Natural killer cell (primary cell): ENCODE data around the gene NOTUM. TPM values are rescaled to one million over a fixed set of nuclear protein-coding genes. Genes with fewer than 3 reads are reported as not detected.

Experiments
- ATAC-seq, 3 donors: fragments of 150-1000 bp in 2 of 3; fragments of 200-7000 bp in 1 of 3; cut with Tn5 transposase; 1 replicate in 1 of 3; 2 replicates in 2 of 3; pipeline ENCODE4 v1.10.0; 2021; ENCODE audit warnings: mild to moderate bottlenecking in 2 of 3, moderate library complexity in 2 of 3
- DNase-seq, 2 donors: peaks; one replicate each; pipeline versions ENCODE4 v3.0.0 to v3.0.0-alpha.2; 2013 to 2021; ENCODE audit warnings: mixed read lengths in 1 of 2
- H3K27ac ChIP-seq: one replicate; pipeline ENCODE4 v1.5.1; 2013; ENCODE audit warnings: mild to moderate bottlenecking, low read length
- H3K27me3 ChIP-seq: one replicate; pipeline ENCODE4 v1.6.1; 2013; ENCODE audit warnings: low read length; ENCODE audit not compliant: control insufficient read depth, insufficient read depth
- H3K36me3 ChIP-seq: one replicate; pipeline ENCODE4 v1.6.1; 2013; ENCODE audit warnings: low read length; ENCODE audit not compliant: control insufficient read depth, insufficient read depth
- H3K4me1 ChIP-seq: one replicate; pipeline ENCODE4 v1.6.1; 2013; ENCODE audit warnings: low read length; ENCODE audit not compliant: control insufficient read depth, insufficient read depth
- H3K4me3 ChIP-seq: one replicate; pipeline ENCODE4 v1.5.1; 2013; ENCODE audit warnings: low read length
- H3K9me3 ChIP-seq: one replicate; pipeline ENCODE4 v1.6.1; 2013; ENCODE audit warnings: low read length; ENCODE audit not compliant: control insufficient read depth, insufficient read depth
- H3K27ac Mint-ChIP-seq, 2 donors: one replicate each; pipeline ENCODE4 v1.8.0; 2022; ENCODE audit warnings: mild to moderate bottlenecking in 2 of 2, mixed read lengths in 2 of 2, moderate library complexity in 1 of 2
- H3K27me3 Mint-ChIP-seq, 2 donors: one replicate each; pipeline ENCODE4 v1.8.0; 2022; ENCODE audit warnings: low read depth in 2 of 2, mixed read lengths in 2 of 2
- H3K36me3 Mint-ChIP-seq: one replicate; pipeline ENCODE4 v1.8.0; 2022; ENCODE audit warnings: mixed read lengths
- H3K4me1 Mint-ChIP-seq, 2 donors: one replicate each; pipeline ENCODE4 v1.8.0; 2022; ENCODE audit warnings: mixed read lengths in 2 of 2
- H3K4me3 Mint-ChIP-seq: one replicate; pipeline ENCODE4 v1.8.0; 2022; ENCODE audit warnings: mild to moderate bottlenecking, moderate library complexity, mixed read lengths
- H3K9me3 Mint-ChIP-seq, 2 donors: one replicate each; pipeline ENCODE4 v1.8.0; 2022; ENCODE audit warnings: mixed read lengths in 2 of 2
- WGBS: methylation state at CpG from one replicate; pipeline ENCODE4 v1.1.7; 2013; ENCODE audit warnings: missing lambda C conversion rate; ENCODE audit not compliant: insufficient coverage; 5-methylcytosine and 5-hydroxymethylcytosine counted together
- intact Hi-C: fragments of 100-400 bp; cut with micrococcal nuclease; formaldehyde crosslinking; loops from one replicate; pipeline ENCODE4 v1.14.2; 2022
- total RNA-seq, 4 donors: library from RNA; stranded (reverse); fragments of 120-200 nt in 1 of 4; gene quantifications; one replicate each; pipeline versions ENCODE4 v1.2.3 to v1.2.4, GENCODE V29; 2013 to 2022
- TF ChIP-seq, protein P1 (sequence below): fragments of 200-600 bp; IDR thresholded peaks from one replicate; pipeline ENCODE4 v1.8.0; 2022; ENCODE audit warnings: antibody characterized with exemption

NOTUM gene
- total RNA-seq, 3 donors from 2014 or later (not counting 1 experiment from before 2014, with no cell fraction given), result not detected

DNA sequence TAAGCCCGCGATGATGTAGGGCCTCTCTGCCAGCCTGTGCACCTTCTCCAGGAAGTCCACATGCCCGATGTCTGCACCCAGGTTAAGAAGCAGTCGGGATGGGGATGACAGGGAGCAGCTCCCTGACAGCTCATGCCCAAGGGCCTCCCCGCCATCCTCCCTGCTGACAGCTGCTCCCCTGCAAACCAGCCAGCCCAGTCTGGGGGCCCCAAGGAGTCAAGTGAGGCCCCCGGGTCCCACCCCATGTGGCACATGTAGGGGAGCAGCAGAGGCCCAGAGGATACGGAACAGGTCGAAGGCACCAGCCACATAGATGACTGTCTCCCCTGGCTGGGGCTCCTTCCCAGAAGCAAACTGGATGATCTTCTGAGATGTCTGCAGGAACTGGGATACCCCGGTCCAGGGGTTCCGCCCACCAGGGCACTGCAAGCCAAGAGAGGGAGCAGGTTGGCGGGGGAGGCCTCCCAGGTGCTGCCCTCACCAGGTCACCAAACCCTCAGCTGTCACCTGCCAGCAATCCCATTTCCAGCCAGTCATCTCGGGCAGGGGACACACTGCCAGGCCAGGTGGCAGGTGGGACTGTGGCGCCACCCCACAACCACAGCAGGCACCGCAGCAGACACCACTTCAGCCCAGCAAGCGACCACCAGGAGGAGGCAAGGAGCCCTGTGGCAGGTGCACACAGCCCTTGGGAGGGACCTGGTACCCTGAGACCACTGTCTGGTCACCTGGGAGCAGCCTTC is 54.3 kb downstream of the NOTUM start:
- no peak overlapping the region for H3K27ac ChIP-seq
- H3K27me3 ChIP-seq, result peaks cover 5% of the 10 kb centered on the region
- H3K4me3 ChIP-seq, result no peak overlapping the region
- ATAC-seq (no peak), DNase-seq (no peak)
- Mint-ChIP-seq H3K9me3 (no peaks in the 10 kb centered on the region), H3K27ac (no peak overlapping the region), H3K4me3 (no peak overlapping the region), H3K4me1 (peaks cover 0 to 12% of the 10 kb centered on the region in 2 donors), H3K36me3 (no peaks in the 10 kb centered on the region), H3K27me3 (no peaks in the 10 kb centered on the region)
- H3K4me1 ChIP-seq, result peaks cover 17% of the 10 kb centered on the region
- intact Hi-C loops, result no loop called here
- no peaks in the 10 kb centered on the region for H3K9me3 ChIP-seq
- TF ChIP-seq, protein P1, sequence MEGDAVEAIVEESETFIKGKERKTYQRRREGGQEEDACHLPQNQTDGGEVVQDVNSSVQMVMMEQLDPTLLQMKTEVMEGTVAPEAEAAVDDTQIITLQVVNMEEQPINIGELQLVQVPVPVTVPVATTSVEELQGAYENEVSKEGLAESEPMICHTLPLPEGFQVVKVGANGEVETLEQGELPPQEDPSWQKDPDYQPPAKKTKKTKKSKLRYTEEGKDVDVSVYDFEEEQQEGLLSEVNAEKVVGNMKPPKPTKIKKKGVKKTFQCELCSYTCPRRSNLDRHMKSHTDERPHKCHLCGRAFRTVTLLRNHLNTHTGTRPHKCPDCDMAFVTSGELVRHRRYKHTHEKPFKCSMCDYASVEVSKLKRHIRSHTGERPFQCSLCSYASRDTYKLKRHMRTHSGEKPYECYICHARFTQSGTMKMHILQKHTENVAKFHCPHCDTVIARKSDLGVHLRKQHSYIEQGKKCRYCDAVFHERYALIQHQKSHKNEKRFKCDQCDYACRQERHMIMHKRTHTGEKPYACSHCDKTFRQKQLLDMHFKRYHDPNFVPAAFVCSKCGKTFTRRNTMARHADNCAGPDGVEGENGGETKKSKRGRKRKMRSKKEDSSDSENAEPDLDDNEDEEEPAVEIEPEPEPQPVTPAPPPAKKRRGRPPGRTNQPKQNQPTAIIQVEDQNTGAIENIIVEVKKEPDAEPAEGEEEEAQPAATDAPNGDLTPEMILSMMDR, result no peak
- 94% methylated on average over 15 of the region's 15 CpGs for WGBS
- peaks cover 22% of the 10 kb centered on the region for H3K36me3 ChIP-seq

DNA sequence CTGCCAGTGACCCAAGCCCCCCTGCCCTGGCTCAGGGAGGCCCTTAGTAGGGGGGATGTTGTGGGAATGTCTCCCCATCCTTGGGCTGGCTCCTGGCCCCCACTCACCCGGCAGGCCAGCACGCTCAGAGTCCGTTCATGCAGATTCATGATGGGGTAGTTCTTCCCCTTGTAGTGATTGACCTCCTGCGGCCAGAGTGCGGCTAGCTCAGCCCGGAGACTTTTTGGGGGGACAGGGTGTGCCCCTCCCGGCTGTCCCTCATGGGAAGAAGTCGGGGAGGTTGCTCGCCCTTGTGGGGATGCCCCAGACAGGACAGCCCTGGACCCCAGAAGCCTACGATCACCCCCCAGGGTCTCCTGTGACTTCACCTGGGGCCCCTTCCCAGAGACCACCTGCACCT is 55.0 kb downstream of the NOTUM start:
- H3K36me3 ChIP-seq, result peaks cover 22% of the 10 kb centered on the region
- H3K27ac ChIP-seq, result no peak overlapping the region
- H3K4me1 ChIP-seq, result peaks cover 18% of the 10 kb centered on the region
- no peaks in the 10 kb centered on the region for H3K36me3 Mint-ChIP-seq
- H3K9me3 Mint-ChIP-seq, result no peaks in the 10 kb centered on the region
- H3K9me3 ChIP-seq, result no peaks in the 10 kb centered on the region
- no peak overlapping the region for H3K4me3 ChIP-seq
- intact Hi-C loops, result no loop called here
- H3K4me1 Mint-ChIP-seq, result peaks cover 0 to 10% of the 10 kb centered on the region in 2 donors
- no peak overlapping the region for H3K27ac Mint-ChIP-seq
- H3K4me3 Mint-ChIP-seq, result no peak overlapping the region
- no peak for DNase-seq
- H3K27me3 Mint-ChIP-seq, result peaks cover 3% of the 10 kb centered on the region in 2 donors
- TF ChIP-seq, protein P1, result no peak
- 95% methylated on average over 10 of the region's 10 CpGs for WGBS
- ATAC-seq, result no peak
- peaks cover 8% of the 10 kb centered on the region for H3K27me3 ChIP-seq

DNA sequence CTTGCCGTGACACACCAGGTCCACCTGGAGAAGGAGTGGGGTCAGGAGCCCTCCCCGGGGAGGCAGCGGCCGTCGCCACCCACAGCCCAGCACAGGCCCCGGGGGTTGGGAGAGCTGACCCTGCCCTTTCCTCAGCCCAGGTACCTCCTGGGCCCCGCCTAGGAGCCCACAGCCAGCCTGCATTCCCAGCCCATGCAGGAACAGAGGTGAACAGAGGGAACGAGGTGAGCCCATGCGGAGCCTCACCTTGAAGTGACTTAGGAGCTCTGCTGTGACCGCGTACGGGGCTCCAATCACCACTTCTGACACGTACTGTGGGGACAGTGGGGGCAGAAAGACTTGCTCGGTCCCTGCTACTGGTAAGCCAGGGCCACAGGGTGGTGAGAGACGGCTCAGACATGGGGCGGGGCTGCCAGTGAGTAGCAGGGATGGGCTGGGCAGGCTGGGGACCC is 55.5 kb downstream of the NOTUM start:
- no peak overlapping the region for H3K27ac Mint-ChIP-seq
- peaks cover 0 to 7% of the 10 kb centered on the region in 2 donors for H3K4me1 Mint-ChIP-seq
- peaks cover 7 to 8% of the 10 kb centered on the region in 2 donors for H3K27me3 Mint-ChIP-seq
- H3K4me3 Mint-ChIP-seq, result no peak overlapping the region
- Histone ChIP-seq H3K4me1 (peaks cover 14% of the 10 kb centered on the region), H3K9me3 (no peaks in the 10 kb centered on the region), H3K4me3 (no peak overlapping the region), H3K36me3 (peaks cover 22% of the 10 kb centered on the region), H3K27ac (no peak overlapping the region), H3K27me3 (peaks cover 8% of the 10 kb centered on the region)
- no peak for DNase-seq
- H3K36me3 Mint-ChIP-seq, result no peaks in the 10 kb centered on the region
- ATAC-seq, result no peak
- no peaks in the 10 kb centered on the region for H3K9me3 Mint-ChIP-seq
- 95% methylated on average over 16 of the region's 16 CpGs for WGBS
- TF ChIP-seq, protein P1, result no peak
- intact Hi-C loops, result no loop called here
